NCI-H1048 (cell line): ENCODE results near the gene SNX18.

Experiments used
- DNase-seq: peaks from one replicate; lab custom pipeline; 2025; lab: John Stamatoyannopoulos, UW

SNX18 gene

GRCh38 chr5:54580997-54581811 lies 63.6 kb downstream of the SNX18 start:
- no peak for DNase-seq

- DNase-seq, result no peak
Measured at GRCh38 chr5:54581831-54582548, 64.4 kb downstream of the SNX18 start.

GRCh38 chr5:54586336-54586735 lies 68.8 kb downstream of the SNX18 start:
- no peak for DNase-seq

- no peak for DNase-seq
Measured at GRCh38 chr5:54589786-54590185, 72.2 kb downstream of the SNX18 start.

DNA sequence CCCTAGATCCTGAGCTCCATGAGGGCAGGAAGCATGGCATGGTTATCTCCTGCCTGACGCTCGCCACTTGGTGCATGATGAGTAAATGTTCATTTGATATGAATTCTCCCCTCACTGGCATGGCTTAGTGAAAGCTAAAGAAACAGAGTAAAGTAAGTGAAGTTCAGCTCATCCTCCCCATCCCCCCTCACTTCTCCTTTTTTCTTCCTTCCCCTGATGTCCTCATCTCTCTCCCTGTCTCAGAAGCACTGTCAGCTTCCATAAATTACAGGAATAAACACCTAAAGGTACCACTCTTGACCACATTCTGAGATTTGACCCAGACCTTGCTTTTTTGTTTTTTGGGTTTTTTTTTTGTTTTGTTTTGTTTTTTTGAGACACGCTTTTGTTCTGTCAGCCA lies 73.3 kb downstream of the SNX18 start:
- no peak for DNase-seq

DNA sequence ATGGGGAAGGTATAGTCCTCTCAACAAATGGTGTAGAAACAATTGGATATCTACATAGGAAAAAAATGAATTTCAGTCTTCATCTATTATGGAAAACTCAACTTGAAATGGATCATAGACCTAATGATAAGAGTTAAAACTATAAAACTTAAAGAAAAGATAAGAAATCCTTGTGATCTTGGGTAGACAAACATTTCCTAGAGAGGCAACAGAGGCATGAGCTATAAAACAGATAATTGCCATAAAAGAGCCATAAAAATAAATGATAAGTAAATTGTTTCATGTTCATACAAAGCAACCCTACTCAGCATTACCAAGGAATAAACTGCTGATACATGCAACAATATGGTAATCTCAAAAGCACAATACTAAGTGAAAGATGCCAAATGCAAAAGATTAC lies 76.2 kb downstream of the SNX18 start:
- no peak for DNase-seq

DNA sequence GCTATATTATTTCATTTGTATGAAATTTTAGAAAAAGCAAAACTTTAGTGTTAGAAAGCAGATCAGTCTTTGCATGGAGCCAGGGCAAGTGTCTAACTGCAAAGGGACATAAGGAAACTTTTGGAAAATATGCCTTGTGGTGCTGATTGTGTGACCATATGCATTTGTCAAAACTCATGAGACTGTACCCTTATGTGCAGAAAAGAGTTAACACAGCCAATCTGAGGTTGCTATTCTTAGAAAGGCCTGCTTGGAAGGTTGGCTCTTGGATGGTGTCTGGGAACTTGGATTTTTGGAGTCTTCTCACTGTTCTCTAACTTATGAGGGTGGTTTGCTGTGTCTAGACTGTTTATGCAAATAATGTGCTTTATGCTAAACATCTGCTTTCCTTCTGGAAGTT lies 76.6 kb downstream of the SNX18 start:
- DNase-seq, result no peak

- no peak for DNase-seq
Measured at GRCh38 chr5:54595721-54596120, 78.2 kb downstream of the SNX18 start.
